Keratinocyte (primary cell): ENCODE results near the gene TENT4A.

ENCODE experiments used
- EZH2 ChIP-seq: IDR thresholded peaks from one replicate; pipeline ENCODE4 v1.6.1; 2012; ENCODE audit warnings: inconsistent platforms, mild to moderate bottlenecking, low read length, moderate library complexity
- TF ChIP-seq, protein P1 (sequence below), 3 experiments: IDR thresholded peaks in 1 of 3; conservative IDR thresholded peaks in 1 of 3; optimal IDR thresholded peaks in 1 of 3; 2 replicates in 2 of 3; 3 replicates in 1 of 3; pipeline versions ENCODE3 to v1.5.1; 2011; ENCODE audit warnings: low read length in 3 of 3, mild to moderate bottlenecking in 3 of 3, moderate library complexity in 2 of 3, control low read depth in 1 of 3, inconsistent platforms in 1 of 3; ENCODE audit not compliant: insufficient read depth in 2 of 3; ENCODE audit errors: extremely low read depth in 1 of 3

DNA sequence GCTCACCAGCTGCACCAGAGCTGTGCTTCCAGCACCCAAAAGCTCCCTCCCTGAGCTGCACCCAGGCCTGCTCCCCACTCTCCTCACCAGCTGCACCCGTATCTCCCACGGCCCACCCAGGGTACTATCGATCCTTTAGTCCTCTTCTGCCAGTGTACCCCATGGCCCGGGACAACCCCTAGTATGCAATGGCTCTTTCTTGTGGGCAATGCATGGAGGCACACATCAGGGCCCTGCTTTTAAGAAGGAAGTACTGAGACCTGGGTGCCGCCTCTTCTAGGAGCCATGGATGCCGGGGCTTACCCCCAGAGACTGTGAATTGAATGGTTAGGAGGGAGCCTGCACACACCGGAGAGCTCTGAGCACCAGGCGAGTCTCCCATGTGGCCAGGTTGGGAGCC lies 49.5 kb downstream of the TENT4A start:
- TF ChIP-seq, protein P1, sequence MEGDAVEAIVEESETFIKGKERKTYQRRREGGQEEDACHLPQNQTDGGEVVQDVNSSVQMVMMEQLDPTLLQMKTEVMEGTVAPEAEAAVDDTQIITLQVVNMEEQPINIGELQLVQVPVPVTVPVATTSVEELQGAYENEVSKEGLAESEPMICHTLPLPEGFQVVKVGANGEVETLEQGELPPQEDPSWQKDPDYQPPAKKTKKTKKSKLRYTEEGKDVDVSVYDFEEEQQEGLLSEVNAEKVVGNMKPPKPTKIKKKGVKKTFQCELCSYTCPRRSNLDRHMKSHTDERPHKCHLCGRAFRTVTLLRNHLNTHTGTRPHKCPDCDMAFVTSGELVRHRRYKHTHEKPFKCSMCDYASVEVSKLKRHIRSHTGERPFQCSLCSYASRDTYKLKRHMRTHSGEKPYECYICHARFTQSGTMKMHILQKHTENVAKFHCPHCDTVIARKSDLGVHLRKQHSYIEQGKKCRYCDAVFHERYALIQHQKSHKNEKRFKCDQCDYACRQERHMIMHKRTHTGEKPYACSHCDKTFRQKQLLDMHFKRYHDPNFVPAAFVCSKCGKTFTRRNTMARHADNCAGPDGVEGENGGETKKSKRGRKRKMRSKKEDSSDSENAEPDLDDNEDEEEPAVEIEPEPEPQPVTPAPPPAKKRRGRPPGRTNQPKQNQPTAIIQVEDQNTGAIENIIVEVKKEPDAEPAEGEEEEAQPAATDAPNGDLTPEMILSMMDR (optimal IDR thresholded peaks at IDR 0.05 in 1 of 3, IDR thresholded peaks at IDR 0.05 in 1 of 3, conservative IDR thresholded peaks at IDR 0.05 in 1 of 3; ENCODE audit: extremely low read depth in 1 of 3, insufficient read depth in 2 of 3, low read length in 3 of 3): no peak
- no peak for TF ChIP-seq EZH2
